KBM-7 (cell line): Measurements from ENCODE around the gene NFAM1.

Experiments used
- DNase-seq: peaks from one replicate; pipeline ENCODE4 v3.0.0-alpha.2; 2015
- in situ Hi-C: fragments of 300-500 bp; cut with MboI; formaldehyde crosslinking; loops from 2 replicates; pipeline ENCODE4 v1.14.3; 2020; ENCODE audit warnings: low sequenced_read_pairs, low pct_unique_long_range_greater_than_20kb, mixed read lengths

Gene NFAM1

DNA sequence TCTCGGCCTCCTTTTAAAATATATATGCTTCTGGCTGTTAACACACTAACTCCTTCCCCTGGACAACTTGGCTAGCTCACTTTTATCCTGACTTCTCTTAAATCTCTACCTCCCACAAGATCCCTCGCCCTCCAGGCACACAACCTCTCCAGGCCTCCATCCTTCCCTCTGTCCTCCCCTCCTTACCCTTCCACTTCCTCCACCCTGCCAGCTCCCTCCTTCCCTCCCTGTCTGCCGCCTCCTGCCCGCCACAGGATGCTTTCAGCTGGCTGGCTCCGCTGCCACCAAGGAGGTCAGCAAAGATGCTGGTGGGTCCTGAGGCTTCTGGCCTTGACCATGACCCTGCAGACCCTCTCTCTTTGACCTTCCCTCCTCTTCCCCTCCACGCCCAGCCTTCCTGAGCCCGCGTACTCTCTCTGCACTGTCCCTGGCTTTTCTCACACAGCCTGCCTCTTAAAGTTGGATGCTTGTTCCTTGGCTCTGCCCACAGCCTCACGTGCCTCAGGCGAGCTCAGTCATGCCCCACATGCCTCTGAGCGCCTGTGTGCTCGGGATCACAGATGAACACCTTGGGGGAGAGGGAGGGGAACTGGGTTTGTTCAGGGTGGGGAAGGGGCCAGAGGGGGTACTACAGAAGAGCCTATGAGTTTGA lies 6.7 kb downstream of the NFAM1 start:
- DNase-seq = no peak
- in situ Hi-C loops = loop anchor here (25.0 kb wide), 1 partner anchor 263 kb away; no protein-coding TSS in a partner anchor

DNA sequence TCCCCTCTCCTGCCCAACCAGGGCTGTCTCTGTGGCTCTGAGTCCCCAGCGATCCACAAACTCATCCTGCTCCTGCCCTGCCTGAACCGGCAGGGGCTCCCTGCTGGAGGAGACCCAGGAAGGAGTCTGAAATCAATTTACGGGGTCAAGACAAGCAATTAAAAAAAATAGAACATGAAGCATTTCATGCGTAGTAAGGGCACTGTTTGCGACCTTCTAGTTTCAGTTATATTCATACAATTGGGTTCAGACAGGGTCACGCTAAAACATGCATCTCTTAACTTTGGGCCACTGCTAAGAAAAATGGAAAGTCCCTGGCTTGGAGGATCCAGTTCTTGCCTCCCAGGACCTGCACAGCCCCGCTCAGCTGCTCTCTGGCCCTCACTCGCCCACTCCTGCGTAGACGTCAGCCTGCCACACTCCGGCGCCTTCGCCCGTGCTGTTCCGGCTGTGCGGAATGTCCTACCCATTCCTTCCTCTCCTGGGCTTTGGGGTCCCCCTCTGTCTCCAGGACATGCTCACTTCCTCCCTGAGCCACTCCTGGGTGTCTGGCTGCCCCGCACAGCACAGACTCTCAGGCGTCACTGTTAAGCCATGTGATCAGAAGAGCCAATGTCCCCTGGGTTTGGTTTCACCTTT lies 12.8 kb downstream of the NFAM1 start:
- in situ Hi-C loops = no loop called here
- no peak for DNase-seq

DNA sequence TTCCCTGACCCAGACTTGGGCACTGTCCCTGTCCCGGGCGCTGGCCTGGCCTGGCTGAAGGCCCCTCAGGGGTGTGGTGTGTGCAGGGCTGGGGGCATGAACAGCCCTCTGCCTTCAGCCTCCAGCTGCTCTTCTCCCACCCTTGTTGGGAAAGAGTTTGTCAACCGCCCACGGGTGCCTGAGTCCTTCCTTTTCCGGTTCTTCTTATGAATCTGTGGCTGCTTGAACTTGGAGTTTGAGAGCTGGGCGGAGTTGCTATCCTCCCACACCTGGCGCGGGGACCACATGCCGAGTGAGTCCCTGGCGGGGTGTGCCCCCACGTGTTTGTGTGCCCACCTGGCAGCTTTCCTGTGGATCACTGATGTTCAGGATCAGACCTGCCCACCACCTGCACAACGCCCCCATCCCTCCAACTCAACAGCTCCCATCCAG lies 13.4 kb downstream of the NFAM1 start:
- DNase-seq = peak; percentile 43
- in situ Hi-C loops = no loop called here

DNA sequence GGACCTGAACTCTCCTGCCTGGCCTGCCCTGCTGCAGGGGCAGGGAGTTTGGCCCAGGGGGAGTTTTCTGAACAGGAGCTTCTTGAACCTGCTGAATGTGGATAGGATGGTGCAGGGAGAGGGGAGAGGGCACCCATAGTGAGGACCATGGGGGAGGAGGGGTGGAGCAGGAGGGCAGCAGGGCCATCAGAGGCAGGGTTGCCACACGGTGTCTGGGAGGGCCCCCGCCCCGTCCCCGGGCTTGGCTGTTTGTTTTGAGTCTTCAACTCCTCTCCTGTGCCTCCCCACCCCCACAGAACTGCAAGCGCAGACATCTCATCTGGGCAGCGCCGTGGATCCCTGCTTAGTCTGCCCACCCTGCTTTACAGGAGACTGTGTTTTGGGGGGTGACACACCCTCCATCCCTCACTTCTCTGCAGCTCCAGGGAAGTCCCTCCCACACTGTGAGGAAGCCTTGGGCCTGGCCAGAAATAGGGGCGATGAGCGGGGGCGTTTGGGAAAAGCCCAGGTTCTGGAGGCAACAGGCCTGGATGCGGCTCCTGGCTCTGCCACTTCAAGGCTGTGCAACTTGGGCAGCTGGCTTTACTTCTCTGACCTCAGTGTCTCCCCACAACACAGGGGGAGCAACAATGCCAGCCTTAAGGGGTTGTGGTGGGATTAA lies 14.4 kb downstream of the NFAM1 start:
- in situ Hi-C loops = no loop called here
- DNase-seq = no peak

DNA sequence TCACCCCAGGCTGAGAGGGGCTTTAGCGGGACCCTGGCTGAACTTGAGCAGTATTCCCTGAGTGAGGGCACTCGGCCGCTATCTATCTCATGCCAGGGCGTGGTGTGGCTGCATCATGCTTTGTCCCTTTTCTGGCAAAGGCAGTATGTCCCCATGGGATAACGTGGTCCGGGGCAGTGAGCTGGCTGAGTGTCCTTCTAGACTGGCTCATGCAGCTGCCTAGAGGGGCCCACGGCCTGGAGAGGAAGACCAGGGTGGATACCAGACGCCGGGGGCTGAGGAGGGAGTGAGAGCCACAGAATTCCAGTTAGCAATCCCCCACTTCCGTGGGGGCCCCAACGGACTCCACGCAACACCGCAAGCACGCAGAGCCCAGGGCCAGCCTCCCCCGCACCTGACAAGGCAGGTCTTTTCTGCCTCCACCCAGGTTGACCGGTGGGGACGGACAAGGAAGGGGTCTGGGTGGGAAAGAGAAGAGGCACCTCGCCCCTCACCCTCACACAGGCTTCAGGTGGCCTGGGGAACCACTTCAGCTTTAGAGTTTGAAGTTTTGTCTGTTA lies 15.5 kb downstream of the NFAM1 start:
- DNase-seq = no peak
- in situ Hi-C loops = no loop called here

DNA sequence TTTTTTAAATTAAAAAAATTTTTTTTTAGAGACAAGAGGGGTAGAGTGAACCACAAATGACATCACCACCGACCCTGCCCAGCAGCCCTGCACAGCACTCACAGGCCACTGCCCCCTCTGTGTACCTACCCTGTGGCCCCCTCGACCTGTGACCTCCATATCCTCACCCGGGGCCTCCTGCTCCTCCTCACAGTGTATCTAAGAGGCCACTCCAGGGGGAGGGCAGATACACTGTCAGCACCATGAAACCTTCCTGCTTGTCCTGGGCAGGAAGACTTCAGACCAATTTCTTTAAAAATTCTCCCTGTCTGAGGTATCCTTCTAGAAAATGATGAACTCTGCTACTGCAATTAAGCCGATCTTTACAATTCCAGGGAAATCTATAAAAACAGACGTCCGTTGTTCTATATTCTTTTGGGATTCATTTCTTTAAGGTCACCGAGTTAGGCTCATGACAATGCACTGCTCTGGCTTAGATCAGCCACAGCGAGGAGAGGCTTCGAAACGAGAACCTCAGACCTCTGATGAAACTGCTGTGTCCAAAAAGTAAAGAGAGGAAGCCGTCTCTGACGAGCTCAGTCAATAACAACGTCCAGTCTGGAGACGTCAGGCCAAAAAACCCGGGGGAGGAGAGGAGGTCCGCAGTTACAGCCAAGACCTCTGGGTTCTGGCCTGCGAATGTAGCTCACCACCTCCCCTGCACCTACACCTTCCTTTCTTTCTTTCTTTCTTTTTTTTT lies 17.5 kb downstream of the NFAM1 start:
- in situ Hi-C loops = no loop called here
- DNase-seq = no peak

DNA sequence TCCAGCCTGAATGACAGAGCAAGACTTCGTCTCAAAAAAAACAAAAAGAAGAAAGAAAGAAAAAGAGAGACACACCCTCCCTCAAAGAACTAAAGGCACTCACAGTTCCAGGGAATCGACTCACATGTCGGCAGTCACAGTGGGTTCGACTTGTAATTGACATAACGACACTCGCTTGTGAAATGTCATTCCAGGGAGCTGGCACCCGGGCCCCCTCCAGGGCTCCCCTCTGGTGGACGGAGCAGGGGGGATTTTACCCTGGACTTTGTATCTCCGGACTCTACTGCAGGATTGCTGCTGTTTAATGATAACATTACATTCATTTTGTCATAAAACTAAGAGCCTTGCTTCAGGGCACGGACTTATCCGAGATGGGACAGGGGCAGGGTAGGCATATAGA lies 18.2 kb downstream of the NFAM1 start:
- no peak for DNase-seq
- in situ Hi-C loops = no loop called here

DNA sequence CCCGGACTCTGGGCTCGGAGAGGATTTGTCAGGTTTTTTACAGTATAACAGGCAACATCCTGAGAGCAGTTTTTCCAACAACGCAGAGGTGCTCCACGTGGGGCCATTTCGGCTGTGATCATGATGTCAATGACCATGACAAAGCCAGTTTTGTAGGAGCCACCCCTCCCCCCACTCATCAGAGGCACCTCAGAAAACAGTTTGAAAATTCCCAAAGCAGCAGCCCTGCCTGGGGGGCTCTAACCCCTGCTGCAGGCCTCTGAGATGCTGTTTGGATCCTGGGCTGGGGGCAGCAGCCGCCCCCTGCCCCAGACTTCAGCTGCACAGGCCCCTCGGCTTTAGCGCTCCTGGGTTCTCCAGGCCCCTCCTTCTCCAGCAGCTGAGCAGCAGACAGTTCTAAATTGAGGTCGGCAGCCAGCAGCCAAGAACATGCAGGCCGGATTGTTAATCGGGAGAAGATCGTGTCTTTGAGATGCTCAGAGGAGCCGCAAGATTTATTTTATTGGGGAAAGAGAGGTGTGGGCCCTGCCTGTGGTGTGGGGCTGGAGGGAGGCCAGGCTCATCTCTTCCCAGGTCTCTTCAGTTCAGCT lies 19.4 kb downstream of the NFAM1 start:
- in situ Hi-C loops = no loop called here
- DNase-seq = no peak

DNA sequence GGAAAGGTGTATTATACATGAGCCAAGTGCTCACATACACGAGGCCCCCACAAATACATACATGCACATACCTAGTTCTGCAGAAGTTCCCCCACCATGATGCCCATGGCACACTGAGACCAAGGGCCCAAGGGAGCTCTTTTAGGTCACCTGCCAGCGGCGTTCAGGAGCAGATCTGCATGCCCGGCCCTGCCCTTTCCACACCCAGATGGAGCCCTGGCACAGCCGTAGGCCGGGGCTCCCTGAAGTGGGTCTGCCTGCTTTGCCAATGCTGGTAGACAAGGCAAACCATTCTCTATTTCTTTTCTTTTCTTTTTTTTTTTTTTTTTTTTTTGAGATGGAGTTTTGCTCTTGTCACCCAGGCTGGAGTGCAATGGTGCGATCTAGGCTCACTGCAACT lies 21.5 kb downstream of the NFAM1 start:
- no peak for DNase-seq
- in situ Hi-C loops = no loop called here

DNA sequence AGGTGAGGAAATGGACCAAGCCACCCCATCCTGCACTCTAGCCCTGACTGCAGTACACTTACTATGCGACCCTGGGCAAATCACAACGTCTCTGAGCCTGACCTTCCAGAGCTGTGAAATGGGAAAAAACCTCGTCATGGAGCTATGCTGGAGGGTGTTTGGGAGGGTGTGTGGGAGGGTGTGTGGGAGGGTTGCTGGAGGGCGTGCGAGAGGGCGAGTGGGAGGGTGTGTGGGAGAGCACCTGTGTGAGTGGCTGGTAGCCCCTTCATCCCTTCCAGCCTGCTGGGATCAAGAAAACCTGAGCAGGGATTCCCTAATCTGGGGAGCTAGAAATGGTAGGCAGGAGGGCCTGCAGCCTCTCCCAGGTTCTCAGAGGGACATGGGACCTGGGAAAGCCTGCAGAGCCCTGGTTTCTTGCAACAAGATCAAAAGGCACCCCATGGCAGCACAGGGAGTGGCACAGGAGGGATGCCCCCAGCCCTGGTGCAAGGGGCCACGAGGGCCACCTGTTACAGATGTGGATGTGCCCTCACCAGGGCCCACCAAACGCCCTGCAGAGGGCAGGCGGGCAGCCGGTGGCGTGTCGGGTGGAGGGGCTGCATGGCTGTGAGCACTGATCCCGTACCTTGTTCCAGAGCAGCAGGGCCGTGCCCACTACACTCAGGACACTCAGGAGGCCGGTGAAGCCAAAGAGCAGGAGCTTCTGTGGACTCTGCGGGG lies 23.2 kb downstream of the NFAM1 start:
- DNase-seq = no peak
- in situ Hi-C loops = no loop called here

DNA sequence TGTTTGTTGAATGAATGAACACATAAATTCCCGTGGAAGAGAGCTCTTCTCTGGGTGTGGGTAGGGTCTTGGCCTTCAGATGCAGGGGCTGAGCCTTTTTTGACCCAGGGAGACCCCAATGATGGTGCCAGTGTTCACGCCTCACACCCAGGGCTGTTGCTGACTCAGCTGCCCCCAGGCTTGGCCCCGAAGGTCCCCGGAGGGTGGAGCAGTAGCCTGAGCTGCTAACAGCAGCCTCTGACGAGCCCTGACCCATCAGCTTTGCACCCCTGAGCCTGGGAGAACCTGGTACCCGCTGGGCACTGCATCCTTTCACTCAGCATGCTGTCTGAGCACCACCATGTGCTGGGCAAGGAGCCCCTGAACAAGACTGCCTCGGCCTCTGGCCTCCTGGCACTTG lies 23.9 kb downstream of the NFAM1 start:
- no peak for DNase-seq
- in situ Hi-C loops = no loop called here

DNA sequence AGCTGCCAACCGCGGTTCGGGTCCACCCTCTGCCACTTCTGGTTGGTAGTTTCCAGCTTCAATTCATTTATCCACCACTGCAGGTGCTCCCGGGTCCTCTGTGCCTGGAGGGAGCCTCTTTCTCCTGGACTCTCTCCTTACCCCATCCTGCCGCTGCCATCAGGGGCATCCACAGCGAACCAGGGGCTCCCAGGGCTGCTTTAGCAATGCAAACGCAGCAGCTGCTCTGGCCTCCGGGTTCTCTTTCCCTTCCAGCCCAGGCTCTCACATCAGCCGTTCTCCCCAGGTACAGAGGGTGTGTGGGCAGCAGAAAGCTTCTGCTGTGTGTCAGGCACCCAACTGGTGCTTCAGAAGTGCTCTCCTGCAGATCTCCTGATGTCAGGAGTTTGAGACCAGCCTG lies 27.9 kb downstream of the NFAM1 start:
- no peak for DNase-seq
- in situ Hi-C loops = no loop called here

DNA sequence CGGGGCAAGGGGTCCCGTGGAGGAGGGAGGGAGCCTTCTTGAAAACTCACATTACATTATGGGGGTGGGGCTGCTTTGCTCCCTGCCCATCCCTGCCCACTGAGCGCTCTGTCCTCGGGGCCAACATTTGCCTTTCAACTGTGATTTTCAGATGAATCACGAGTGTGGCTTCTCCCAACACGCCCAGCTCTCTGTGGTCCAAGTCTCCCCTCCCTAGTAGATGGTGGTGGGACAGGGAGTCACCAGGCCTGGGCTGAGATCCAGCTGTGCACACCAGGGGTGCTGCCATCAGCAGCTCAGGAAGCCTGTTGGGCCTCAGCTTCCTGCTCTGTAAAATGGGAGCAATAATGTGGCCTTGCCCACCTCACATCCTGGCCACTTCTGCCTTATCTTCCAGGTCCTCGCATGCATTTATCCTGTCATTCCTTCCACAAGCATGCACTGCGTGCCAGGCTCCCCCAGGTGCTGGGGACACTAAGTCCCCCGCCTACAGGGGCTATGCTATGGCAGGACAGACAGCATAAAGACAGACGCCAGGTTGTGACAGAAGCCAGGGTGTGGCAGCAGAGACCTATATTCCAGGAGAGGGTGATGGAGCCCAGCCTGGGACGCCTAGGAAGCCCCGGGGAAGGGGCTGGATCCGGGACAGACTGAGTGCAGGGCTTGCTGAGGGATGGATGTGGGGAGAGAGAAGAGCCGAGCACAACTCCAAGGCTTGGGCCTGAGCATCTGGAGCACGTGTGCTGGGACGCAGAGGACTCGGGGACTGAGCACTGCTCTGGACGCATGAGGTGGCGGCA lies 30.5 kb downstream of the NFAM1 start:
- in situ Hi-C loops = no loop called here
- no peak for DNase-seq

DNA sequence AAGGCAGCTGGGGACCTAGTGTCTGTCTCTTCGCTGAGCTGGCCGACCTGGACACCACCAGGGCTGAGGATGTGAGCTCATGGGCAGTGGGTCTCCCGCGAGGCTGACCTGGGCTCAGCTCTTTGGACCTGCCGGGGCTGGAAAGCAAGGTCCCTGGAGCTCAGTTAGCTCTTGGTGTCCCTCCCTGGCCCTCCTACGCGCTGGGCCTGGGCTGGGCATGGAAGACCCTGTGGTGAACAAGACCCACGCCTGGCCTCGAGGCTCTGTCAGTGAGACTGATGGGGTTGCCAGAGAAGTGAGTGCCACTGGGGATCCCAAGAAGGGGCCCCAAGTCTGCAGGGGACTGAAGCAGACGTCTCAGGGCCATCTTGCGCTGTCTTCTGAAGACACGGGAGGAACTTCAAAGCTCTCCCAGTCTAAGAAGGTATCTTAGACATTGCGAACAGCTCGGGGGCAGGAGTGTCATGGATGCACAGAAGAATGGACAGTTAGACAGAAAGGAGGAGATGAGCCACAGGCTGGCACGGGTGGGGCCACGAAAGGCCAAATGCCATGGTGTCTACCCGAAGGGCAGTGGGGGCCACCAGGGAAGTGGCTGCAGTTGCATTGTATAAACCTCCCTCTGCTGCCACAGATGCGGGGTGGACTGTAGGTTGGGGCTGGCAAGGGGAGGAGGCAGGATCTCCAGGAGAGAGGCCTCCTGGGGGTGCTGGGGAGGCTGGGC lies 31.2 kb downstream of the NFAM1 start:
- DNase-seq = no peak
- in situ Hi-C loops = no loop called here

DNA sequence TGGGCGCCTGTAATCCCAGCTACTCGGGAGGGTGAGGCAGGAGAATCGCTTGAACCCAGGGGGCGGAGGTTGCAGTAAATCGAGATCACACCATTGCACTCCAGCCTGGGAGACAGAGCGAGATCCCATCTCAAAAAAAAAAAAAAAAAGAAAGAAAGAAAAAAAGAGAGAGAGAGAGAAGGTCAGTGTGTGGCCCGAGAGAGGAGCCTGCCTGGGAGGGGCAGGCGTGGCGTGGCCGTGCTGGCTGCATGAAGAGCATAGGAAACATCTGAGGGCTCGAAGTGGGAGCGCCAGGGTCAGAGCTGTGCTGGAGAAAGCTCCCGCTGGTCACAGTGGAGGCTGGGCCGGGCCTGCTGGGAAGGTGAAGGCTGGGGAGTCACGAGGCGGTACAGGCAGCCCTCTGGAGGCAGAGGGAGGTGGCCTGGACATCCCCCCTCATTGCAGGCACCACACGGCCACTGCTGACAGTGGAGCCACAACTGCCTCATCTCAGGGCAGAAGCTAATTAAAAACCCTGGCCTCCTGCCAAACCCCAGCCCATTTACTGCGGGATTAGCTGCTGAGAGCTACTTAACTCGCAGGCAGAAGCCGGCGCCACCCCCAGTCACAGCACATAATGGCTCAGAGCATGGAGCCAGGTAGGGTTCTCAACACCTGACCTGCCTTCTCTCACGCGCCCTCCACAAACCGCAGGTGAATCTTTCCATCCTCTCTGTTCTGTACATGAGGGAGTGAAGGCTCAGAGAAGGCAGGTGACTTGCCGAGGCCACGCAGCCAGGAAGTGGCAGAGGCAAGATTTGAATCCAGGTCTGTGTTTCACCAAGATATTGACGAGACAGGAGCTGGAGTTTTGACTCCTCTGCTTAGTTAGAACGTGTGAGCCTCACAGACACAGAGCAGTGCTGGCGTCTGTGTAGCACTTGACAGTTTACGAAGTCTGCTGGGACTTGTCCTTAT lies 32.6 kb downstream of the NFAM1 start:
- peak; percentile 79 for DNase-seq
- in situ Hi-C loops = no loop called here
